Activated CD4-positive, alpha-beta T cell treated with anti-CD3 and anti-CD28 coated beads, Interleukin-2, Interleukin-4, amounts not matched to agents 100 ng/mL and 50 ng/mL, durations not matched to agents 16 hours and 8 hours (primary cell): ENCODE measurements around the gene RAB3D.
"Not testable (repeated sequence)": the region's sequence is repeated elsewhere in the genome, so short reads cannot be mapped to it uniquely, and the experiment has no call there.

Source experiments
- DNase-seq: peaks from one replicate; pipeline ENCODE4 v3.0.0-alpha.2; 2020; ENCODE audit warnings: low spot score

RAB3D gene

DNA sequence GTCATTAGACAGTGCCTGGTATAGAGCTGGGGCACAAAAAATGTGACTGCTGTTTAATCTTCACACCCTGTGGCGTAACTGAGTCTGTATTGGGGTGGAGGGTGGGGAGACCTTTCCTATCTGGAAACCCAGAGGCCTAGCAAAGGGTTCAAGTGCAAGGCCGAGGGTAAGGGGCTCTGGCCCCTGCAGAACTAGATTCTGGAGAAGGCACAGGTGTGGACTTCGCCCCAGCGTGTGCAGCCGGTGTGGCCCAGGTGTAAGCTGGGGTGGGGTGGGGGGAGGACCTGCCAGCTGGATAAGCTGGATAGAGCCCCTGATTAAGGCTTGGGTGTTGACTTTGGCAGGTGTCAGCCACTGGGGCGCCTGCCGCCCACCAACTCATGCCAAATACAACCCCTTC is 1.3 kb downstream of the RAB3D start:
- no peak for DNase-seq

DNA sequence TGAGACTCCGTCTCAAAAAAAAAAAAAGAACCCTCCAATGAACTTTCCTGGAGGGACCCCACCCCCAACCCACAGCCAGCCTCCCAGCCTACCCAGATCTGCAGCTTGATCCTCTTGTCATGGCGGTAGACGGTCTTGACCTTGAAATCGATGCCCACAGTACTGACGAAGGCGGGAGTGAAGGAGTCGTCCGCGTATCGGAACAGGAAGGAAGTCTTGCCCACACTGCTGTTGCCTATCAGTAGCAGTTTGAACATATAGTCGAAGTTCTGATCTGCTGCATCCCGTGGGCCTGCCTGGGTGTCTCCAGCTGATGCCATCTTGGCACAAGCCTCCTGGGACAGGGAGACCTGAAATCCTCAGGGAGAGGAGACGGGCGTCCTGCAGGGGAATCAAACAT is 2.4 kb downstream of the RAB3D start:
- DNase-seq: no peak

- no peak for DNase-seq
Observed at GRCh38 chr19:11335449-11336146, 3.9 kb downstream of the RAB3D start.

DNA sequence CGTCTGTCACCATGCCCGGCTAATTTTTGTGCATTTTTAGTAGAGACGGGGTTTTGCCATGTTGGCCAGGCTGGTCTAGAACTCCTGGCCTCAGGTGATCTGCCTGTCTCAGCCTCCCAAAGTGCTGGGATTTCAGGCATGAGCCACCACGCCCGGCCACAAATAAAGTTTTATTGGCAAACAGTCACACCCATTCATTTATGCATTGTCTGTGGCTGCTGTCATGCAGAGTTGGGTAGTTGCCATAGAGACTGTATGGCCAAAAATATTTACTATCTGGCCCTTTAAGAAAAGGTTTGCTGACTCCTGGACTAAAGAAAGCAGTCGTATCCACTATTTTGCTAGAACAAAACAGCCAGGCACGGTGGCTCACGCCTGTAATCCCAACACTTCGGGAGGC is 5.6 kb downstream of the RAB3D start:
- not testable (repeated sequence) for DNase-seq

GRCh38 chr19:11332822-11333221 is 6.6 kb downstream of the RAB3D start:
- DNase-seq: no peak

DNA sequence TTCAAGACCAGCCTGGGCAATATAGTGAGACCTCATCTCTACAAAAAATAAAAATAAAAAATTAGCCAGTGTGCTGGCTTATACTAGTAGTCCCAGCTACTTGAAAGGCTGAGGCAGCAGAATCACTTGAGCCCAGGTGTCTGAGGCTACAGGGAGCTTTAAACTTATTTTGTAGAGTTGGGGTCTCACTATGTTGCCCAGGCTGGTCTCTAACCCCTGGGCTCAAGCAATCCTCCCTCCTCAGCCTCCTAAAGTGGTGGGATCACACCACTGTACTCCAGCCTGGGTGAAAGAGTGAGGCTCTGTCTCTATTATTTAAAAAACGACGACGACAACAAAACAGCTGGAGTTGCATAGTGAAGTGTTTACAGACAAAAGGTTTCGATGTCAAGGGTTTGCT is 8.0 kb downstream of the RAB3D start:
- no peak for DNase-seq

GRCh38 chr19:11330127-11330526 is 9.3 kb downstream of the RAB3D start:
- no peak for DNase-seq

GRCh38 chr19:11325544-11325943 is 13.9 kb downstream of the RAB3D start:
- DNase-seq: no peak

DNA sequence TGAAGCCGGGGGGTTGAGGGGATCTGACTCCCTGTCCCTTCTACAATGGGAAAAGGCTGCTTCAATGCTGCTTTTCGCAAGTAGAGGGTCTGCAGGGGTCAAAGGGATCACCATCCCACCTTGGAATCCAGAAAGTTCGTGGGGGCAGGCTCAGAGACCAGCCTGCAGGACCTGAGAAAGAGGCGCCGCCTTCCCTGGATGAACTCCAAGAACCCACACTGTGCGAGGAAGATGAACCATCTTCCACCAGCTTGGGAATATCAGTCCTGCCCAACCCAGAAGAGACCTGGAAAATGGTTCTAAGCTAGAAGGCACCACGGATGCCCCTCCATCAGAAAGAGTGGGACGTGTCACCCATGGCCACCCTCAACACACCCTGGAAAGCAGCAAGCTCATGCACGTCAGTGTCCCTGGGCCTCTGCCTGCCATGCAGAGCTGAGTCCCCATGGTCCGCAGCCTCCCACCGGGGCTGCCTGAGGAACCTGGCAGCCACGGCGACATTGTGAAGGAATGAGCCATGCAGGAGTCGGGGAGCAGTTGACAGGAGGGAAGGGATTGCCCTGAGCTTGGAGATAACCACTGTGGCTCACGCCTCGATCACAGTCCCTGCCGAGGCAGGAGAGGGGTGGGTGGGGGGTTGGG is 14.6 kb downstream of the RAB3D start:
- no peak for DNase-seq

DNA sequence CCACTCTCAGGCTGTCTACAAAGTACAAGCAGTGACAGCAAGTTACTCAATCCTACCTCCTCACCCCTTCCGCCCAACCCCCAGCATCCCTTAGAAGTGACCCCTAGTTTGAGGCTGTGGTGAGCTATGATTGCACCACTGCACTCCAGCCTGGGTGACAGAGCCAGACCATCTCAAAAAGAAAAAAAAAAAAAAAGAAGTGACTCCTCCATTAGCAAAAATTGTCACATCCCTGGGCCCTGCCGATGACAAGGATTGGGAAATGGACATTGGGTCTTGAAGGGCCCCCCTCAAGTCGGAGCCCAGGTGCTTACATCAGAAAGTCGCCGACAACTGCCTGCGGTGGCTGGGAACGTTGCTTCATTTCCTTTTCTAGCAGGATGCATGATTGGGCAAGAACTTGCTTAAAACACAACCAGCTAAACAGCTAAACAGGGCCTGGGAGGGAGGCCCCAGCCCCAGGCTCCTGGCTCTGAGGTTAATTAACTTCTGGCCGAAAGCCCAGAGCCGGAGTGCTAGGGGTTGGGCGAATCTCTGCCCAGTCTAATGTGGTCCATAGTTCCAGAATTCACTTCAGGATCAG is 15.3 kb downstream of the RAB3D start:
- DNase-seq: peak; percentile 80

DNA sequence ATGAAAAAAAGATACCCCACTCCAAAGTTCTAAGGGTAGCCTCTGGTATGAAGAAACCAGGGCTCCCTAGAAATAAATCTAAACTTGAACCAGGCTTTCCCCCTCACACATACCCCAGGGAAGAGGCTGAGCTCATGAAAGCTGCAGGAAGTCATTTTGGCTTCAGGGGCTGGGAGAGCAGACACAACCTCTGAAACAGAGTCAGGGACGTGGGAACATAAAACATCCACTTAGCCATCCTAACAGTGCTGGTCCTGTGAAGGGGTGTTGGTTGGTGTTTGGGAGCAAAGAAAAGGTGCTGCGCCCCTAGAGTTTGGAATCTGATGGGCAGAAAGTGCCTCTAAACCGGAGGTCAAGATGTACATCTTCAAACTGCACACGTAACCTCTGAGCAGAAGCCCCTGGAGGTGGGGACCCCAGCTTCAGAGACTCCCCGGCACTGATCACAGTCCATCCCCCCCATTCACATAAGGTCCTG is 15.8 kb downstream of the RAB3D start:
- DNase-seq: no peak

GRCh38 chr19:11322269-11323024 is 17.0 kb downstream of the RAB3D start:
- DNase-seq: no peak

DNA sequence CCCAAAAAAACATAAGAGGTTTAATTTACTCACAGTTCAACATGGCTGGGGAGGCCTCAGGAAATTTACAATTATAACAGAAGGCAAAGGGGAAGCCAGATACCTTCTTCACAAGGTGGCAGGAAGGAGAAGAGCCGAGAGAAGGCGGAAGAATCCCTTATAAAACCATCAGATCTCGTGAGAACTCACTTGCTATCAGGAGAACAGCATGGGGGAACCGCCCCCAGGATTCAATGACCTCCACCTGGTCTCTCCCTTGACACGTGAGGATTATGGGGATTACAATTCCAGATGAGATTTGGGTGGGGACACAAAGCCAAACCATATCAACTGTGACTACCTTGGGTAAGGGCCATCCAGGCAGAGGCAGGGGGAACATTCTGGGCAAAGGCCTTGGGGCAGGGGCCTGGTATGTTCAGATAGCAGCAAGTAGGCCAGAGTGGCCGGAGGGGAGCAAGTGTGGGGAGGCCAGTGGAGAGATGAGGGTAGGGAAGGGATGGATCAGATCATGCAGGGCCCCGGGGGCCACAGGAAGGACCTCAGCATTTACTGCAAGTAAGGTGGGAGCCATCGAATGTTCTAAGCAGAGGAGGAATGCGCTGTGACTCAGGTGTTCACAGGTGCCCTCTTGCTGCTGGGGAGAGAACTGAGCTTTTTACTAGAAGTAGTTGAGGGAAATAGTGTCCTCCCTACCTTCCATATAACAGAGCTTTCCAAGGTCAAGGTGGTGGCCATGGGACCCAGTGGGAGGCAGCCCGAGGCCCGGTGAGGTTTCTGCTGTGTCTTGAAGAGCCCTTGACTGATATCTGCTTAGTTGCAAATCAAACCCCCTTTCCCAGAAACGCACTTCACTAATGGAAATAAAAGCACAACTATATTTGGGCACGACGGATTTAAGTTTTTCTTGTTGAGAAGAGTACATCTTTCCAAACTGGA is 18.0 kb downstream of the RAB3D start:
- DNase-seq: no peak

DNA sequence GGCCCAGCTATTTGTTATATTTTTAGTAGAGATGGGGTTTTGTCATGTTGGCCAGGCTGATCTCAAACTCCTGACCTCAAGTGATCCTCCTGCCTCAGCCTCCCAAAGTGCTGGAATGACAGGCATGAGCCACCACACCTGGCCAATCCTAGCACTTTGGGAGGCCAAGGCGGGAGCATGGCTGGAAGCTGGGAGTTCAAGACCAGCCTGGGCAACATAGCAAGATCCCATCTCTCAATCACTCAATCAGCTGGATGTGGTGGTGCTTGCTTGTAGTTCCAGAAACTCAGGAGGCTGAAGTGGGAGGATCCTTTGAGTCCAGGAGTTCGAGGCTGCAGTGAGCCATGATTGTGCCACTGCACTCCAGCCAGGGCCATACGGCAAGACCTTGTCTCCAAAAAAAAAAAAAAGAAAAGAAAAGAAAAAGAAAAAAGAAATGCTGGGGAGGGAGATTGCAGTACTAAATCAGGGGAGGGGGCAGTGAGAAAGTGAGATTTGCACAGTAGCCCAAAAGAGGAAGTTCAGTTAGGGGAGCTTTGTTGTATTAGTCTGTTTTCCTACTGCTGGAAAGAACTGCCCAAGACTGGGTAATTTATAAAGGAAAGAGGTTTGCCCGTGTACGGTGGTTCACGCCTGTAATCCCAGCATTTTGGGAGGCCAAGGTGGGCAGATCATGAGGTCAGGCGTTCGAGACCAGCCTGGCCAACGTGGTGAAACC is 19.0 kb downstream of the RAB3D start:
- DNase-seq: not testable (repeated sequence)

GRCh38 chr19:11306337-11306736 is 33.1 kb downstream of the RAB3D start:
- no peak for DNase-seq

DNA sequence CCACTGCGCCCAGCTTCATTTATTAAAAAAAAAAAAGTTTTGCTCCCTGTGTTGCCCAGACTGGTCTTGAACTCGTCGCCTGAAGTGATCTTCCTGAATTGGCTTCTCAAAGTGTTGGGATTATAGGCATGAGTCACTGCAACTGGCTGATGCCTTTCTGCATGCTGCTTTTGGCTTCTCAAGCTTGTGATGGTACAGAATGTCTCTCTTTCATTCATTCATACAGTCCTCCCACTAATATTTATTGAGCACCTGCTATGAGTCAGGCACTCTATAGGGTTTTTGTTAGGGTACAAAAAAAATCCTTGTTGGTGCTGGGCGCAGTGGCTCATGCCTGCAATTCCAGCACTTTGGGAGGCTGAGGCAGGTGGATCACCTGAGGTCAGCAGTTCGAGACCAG is 34.5 kb downstream of the RAB3D start:
- no peak for DNase-seq

DNA sequence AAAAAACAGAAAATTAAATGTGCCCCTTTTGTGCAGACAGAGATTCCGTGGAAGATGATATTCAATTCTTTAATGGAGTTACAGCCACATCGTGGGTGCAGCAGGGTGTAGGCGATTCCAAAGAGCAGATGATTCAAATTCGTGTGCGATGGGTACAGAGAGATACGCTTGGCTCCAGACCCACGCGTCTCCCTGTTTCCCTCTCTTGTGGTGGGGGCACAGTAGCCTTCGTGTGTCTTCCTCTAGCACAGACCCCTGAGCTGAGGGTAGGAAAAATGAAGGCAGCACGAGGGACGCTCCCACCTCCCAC is 38.7 kb downstream of the RAB3D start:
- DNase-seq: no peak

GRCh38 chr19:11299946-11300810 is 39.3 kb downstream of the RAB3D start:
- DNase-seq: no peak

DNA sequence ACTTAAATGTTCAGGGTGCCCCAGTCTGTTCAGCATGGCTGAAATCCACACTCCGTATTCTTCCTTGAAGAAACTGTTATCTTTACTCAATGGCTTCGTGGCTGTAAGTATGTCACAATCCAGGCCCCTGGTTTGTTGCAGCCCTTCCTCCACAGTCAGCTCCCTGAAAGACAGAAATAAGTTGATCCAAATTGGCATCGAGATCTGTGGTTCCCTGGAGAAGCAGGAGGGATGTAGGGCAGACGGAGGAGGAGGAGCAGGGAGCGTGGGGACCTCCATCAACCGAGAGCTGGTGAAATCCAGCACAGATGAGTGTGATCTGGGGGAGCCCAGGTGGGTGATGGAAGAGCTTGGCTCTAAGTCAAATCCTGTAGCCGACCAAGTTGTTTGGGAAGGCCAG is 43.2 kb downstream of the RAB3D start:
- DNase-seq: no peak

GRCh38 chr19:11295665-11296245 is 43.7 kb downstream of the RAB3D start, which contains the start of gene TSPAN16:
Gene TSPAN16 (plus strand): TSS chr19:11296160. CDS start chr19:11296298, 138 bp downstream.
- no peak for DNase-seq
